Measurements from ENCODE around the gene USP15.

The USP15 gene

GRCh38 chr12:62270384-62270783 lies 10.2 kb downstream of the USP15 start:
- no peaks in the 10 kb centered on the region for H3K9me3 ChIP-seq
- no peak for TF ChIP-seq CTCF (IDR thresholded peaks at IDR 0.05; ENCODE audit: low read depth, low read length)
- H3K4me1 ChIP-seq = peaks cover 5% of the 10 kb centered on the region; the same call in 1 of the 2 replicates
- peaks cover 2% of the 10 kb centered on the region; the same call in 1 of the 2 replicates for H3K36me3 ChIP-seq
- H3K27me3 ChIP-seq = no peaks in the 10 kb centered on the region
- DNase-seq = no peak
- no peak overlapping the region for H3K4me3 ChIP-seq (ENCODE audit: low read depth, low read length)

GRCh38 chr12:62270872-62271271 lies 10.7 kb downstream of the USP15 start:
- Histone ChIP-seq H3K4me3 (ENCODE audit: low read depth, low read length) (no peak overlapping the region), H3K9me3 (no peaks in the 10 kb centered on the region), H3K36me3 (peaks cover 2% of the 10 kb centered on the region; the same call in 1 of the 2 replicates), H3K4me1 (peaks cover 5% of the 10 kb centered on the region; the same call in 1 of the 2 replicates), H3K27me3 (no peaks in the 10 kb centered on the region)
- TF ChIP-seq CTCF (IDR thresholded peaks at IDR 0.05; ENCODE audit: low read depth, low read length) = no peak
- no peak for DNase-seq

GRCh38 chr12:62272936-62273552 lies 12.8 kb downstream of the USP15 start:
- no peak for DNase-seq
- H3K9me3 ChIP-seq = no peaks in the 10 kb centered on the region
- TF ChIP-seq CTCF (IDR thresholded peaks at IDR 0.05; ENCODE audit: low read depth, low read length) = no peak
- H3K27me3 ChIP-seq = no peaks in the 10 kb centered on the region
- peaks cover 2% of the 10 kb centered on the region; the same call in 1 of the 2 replicates for H3K36me3 ChIP-seq
- peaks cover 5% of the 10 kb centered on the region; the same call in 1 of the 2 replicates for H3K4me1 ChIP-seq
- no peak overlapping the region for H3K4me3 ChIP-seq (ENCODE audit: low read depth, low read length)

- Histone ChIP-seq H3K4me3 (ENCODE audit: low read depth, low read length) (no peak overlapping the region), H3K9me3 (no peaks in the 10 kb centered on the region), H3K4me1 (peaks cover 5% of the 10 kb centered on the region; the same call in 1 of the 2 replicates), H3K36me3 (no peaks in the 10 kb centered on the region), H3K27me3 (no peaks in the 10 kb centered on the region)
- no peak for DNase-seq
- no peak for TF ChIP-seq CTCF (IDR thresholded peaks at IDR 0.05; ENCODE audit: low read depth, low read length)
Observed at GRCh38 chr12:62273724-62274380, 13.6 kb downstream of the USP15 start.

- Histone ChIP-seq H3K4me1 (peaks cover 5% of the 10 kb centered on the region; the same call in 1 of the 2 replicates), H3K36me3 (no peaks in the 10 kb centered on the region), H3K4me3 (ENCODE audit: low read depth, low read length) (no peak overlapping the region), H3K9me3 (no peaks in the 10 kb centered on the region), H3K27me3 (no peaks in the 10 kb centered on the region)
- no peak for DNase-seq
- TF ChIP-seq CTCF (IDR thresholded peaks at IDR 0.05; ENCODE audit: low read depth, low read length) = no peak
Observed at GRCh38 chr12:62278022-62278421, 17.8 kb downstream of the USP15 start.

- no peak for TF ChIP-seq CTCF (IDR thresholded peaks at IDR 0.05; ENCODE audit: low read depth, low read length)
- Histone ChIP-seq H3K4me1 (peaks cover under 1% of the 10 kb centered on the region; the same call in 1 of the 2 replicates), H3K9me3 (no peaks in the 10 kb centered on the region), H3K27me3 (no peaks in the 10 kb centered on the region), H3K4me3 (ENCODE audit: low read depth, low read length) (no peak overlapping the region), H3K36me3 (no peaks in the 10 kb centered on the region)
- no peak for DNase-seq
Observed at GRCh38 chr12:62279058-62279457, 18.9 kb downstream of the USP15 start.

All from BE2C (cell line).